ENCODE measurements around the gene MUC4.

- no peak for TF ChIP-seq CTCF (IDR thresholded peaks at IDR 0.05)
- TF ChIP-seq POLR2A (IDR thresholded peaks at IDR 0.05): no peak
These were observed 43.3 kb downstream of the MUC4 start for GRCh38 chr3:195768414-195768813.

Data from testis (tissue), 2 donors.